Measurements from ENCODE around the gene POC1A.

Gene POC1A

GRCh38 chr3:52126036-52126435 lies 28.2 kb downstream of the POC1A start:
- DNase-seq, result no peak

DNA sequence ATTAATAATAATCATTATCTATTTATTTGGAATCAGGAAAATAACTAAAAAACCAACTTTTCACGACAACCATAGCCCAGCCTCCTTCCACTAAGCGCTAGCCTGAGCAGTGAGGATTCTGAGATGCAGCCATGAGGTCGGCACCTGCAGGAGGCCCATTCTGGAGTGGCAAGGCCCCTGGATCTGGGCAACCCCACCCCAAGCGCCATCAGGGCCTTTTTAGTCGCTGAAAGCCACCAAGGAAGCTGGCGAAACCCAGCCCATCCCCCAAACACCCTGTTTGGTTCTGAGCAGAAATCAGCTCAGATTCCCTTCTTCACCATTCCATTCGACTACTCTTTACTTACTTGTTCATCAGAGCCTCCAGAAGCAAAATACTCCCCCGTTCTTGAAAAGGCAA lies 29.5 kb downstream of the POC1A start:
- no peak for DNase-seq

GRCh38 chr3:52124126-52124525 lies 30.1 kb downstream of the POC1A start:
- DNase-seq, result no peak

- peak; percentile 79 for DNase-seq
Observed at GRCh38 chr3:52123106-52123725, 31.0 kb downstream of the POC1A start.

GRCh38 chr3:52122491-52122890 lies 31.7 kb downstream of the POC1A start:
- DNase-seq, result no peak

- DNase-seq, result peak; percentile 60
Observed at GRCh38 chr3:52121813-52122212, 32.4 kb downstream of the POC1A start.

DNA sequence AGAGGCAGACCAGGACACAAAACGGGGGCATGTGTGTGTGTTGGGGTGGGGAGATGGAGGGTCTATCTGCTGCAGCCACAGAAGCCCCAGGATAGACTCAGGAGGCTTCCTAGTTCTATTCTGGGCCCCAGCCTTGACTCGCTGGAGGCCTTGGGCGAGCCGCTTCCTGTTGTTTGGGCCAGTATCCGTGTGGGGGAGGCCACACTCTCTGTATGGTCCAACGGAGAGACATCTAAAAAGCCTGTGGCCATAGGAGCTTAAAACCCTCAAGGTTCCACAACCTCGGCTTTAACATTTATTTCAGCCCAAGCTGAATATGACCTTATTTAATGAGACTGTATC lies 32.8 kb downstream of the POC1A start:
- DNase-seq, result peak; percentile 88

DNA sequence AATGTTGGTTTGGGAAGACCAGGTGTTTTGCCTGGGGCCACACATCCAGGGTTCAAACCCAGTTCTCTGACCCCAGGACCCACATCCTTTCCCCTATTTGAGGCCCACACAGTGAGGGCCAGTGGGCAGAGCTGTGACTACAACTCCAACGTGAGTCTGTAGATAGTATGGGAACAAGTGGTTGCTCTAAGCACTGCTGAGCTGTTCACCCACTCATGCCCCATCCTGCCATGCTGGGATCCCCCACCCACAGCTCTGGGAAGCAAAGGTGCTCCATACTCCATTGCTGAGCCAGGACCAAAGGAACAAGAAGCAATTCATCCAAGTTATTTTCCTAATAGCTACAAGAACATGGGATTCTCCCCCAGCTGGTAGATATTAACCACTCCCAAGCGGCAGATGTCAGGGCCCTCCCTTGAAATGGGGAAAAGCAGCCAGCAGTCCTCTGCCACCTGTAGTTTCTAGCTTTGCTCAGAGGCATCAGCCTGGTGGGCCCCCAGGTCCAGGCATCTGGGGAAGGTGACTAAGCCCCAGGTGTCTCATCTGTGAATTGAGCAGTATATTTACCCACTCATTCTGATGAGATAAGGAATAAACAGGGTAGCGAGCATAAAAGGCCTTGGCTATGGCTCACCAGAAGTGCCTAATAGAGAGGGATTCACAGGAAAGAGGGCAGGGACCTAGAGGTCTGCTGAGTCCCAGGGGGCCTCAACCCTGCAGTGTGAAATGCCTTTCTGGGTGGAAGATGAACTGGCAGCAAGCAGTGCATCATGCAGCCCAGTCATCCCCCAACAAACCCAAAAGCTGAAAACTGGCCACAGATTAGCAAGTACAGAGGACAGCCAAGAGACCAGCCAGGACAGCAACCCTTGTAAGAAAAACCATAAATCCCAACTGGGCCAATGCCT lies 33.4 kb downstream of the POC1A start:
- no peak for DNase-seq

- no peak for DNase-seq
Observed at GRCh38 chr3:52119826-52120225, 34.4 kb downstream of the POC1A start.

GRCh38 chr3:52119099-52119498 lies 35.1 kb downstream of the POC1A start:
- no peak for DNase-seq

- no peak for DNase-seq
Observed at GRCh38 chr3:52118156-52118875, 35.9 kb downstream of the POC1A start.

DNA sequence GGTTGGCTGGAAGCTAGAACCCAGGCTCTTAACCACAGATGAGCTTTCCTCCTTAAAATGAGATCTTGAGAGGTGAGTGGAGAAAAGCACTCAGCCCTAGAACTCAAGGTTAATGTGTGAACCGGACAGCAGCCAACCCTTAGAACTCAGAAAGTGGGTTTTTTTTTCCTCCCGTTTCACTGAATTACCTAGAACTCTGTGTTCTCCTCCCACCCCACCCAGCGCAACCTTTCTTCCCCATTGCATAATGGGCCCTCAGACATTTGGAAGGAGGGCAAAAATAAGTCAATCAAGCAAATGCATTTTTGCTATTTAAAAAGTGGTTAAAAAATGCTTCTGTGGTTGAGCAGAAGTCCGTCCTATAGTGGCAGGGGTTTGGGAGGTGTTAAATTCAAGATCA lies 36.7 kb downstream of the POC1A start:
- no peak for DNase-seq

GRCh38 chr3:52112056-52112455 lies 42.2 kb downstream of the POC1A start:
- no peak for DNase-seq

- DNase-seq, result no peak
Observed at GRCh38 chr3:52110502-52110901, 43.7 kb downstream of the POC1A start.

GRCh38 chr3:52109611-52110301 lies 44.5 kb downstream of the POC1A start:
- peak; percentile 22 for DNase-seq

- DNase-seq, result peak; percentile 46
Observed at GRCh38 chr3:52108302-52109232, 45.7 kb downstream of the POC1A start.

DNA sequence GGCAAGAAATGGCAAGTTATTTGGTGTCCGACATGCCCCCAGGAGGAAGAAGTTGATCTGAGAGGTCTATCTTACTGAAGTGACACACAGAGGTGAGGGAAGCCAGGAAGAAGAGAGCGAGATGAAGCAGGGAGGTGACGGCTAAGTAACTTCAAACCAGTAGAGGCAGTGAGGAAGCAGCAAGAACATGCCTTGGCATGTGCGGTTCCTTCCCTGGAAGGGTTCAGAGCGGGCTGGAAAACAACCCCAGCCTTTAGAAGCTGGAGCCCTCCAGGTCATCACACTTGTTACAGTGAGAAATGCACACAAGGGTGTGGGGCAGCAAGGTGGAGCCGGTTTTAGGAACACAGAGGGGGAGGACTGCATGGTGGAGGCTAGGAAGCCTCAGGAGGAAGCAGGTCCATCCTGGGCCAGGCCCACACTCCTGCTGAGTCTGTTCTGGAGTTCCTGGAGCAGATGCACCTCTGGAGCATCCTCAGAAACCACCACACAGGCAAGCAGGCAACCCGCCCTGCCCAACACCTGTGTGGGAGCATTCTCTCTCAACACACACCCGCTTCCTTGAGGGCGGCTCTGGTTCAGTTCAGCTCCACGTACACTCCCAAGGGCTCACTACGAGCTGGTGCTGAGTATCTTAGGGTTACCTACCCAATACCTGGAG lies 47.1 kb downstream of the POC1A start:
- no peak for DNase-seq

GRCh38 chr3:52104684-52105640 lies 49.3 kb downstream of the POC1A start:
- no peak for DNase-seq

GRCh38 chr3:52102934-52103333 lies 51.3 kb downstream of the POC1A start:
- DNase-seq, result no peak

- no peak for DNase-seq
Observed at GRCh38 chr3:52099001-52099401, 55.2 kb downstream of the POC1A start.

All from GDM1 (cell line).